ENCODE data around the gene ZNF653. TPM values are rescaled to one million over a fixed set of nuclear protein-coding genes. Genes with fewer than 3 reads are reported as not detected.

Gene ZNF653
- total and polyA plus RNA-seq, 2 of the 8 experiments (the other 6 are each of a cell fraction or from before 2014, with no cell fraction given), result 7.0 to 7.9 TPM

DNA sequence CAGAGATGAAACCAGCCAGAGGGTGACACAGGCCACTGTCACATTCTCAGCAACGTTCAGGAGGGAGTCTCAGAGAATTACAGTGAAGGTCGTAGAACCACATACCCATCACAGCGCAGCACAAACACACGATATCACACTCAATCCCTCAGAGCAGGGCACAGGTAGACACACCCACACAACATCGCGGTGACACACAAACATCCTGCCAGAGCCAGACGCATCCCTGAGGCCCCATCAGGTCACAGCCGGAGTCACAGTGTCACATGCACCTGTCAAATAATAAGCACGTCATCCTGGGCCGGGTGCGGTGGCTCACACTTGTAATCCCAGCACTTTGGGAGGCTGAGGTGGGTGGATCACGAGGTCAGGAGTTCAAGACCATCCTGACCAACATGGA lies 42.2 kb downstream of the ZNF653 start:
- H3K4ac ChIP-seq (replicated peaks; ENCODE audit: insufficient read length, low read depth, low read length), result no peak overlapping the region
- H2AFZ ChIP-seq (ENCODE audit: low read length), result no peak overlapping the region
- POLR2A ChIA-PET (ENCODE audit: partially characterized antibody), result interaction anchor here (0.9 kb wide), 1 partner anchor 18 kb away, joined by 3 read pairs; no protein-coding TSS in a partner anchor
- H3K79me1 ChIP-seq (ENCODE audit: low read depth, low read length), result peaks cover 4% of the 10 kb centered on the region; the same call in 1 of the 2 replicates
- no peak overlapping the region for H3K18ac ChIP-seq (ENCODE audit: extremely low read depth, low read length)
- no peak for FAIRE-seq
- no peaks in the 10 kb centered on the region for H3K36me3 ChIP-seq (ENCODE audit: control insufficient read depth in 2 of 4, insufficient read depth in 4 of 4, low read length in 3 of 4)
- no peak overlapping the region for H3K56ac ChIP-seq (replicated peaks; ENCODE audit: insufficient read length, low read depth, low read length)
- peak overlapping the region; percentile 74 for H4K91ac ChIP-seq (replicated peaks; ENCODE audit: insufficient read length, low read length)
- H3K23ac ChIP-seq (ENCODE audit: insufficient read length), result no peak overlapping the region
- no peak overlapping the region for H3K14ac ChIP-seq (ENCODE audit: insufficient read length)
- CTCF ChIA-PET (ENCODE audit: partially characterized antibody), result interaction anchor here (0.7 to 1.9 kb wide), 3 partner anchors 11 to 17 kb away, joined by 3 to 4 read pairs (median 4); no protein-coding TSS in a partner anchor
- H3K9ac ChIP-seq (replicated peaks in 1 of 4; ENCODE audit: extremely low read depth in 1 of 4, low read depth in 3 of 4, low read length in 3 of 4), result no peak overlapping the region
- no peaks in the 10 kb centered on the region for H3K9me3 ChIP-seq (ENCODE audit: insufficient read depth in 2 of 2, low read depth in 1 of 2, low read length in 1 of 2)
- DNase-seq (ENCODE audit: low read depth in 1 of 2, low spot score in 2 of 2), result no peak
- 91% methylated on average over 12 of the region's 12 CpGs; no CpG with 5 or more reads in 1 of the 2 experiments for WGBS, 2 experiments (ENCODE audit: extremely low coverage in 1 of 2, insufficient coverage in 1 of 2, insufficient read length in 1 of 2, insufficient replicate concordance in 2 of 2, low coverage in 1 of 2, low lambda C conversion rate in 2 of 2, missing lambda C conversion rate in 1 of 2)
- no peak overlapping the region for H3K4me2 ChIP-seq (ENCODE audit: insufficient read depth in 1 of 2, low read depth in 2 of 2, low read length in 2 of 2)
- peaks cover 4 to 15% (median 10%) of the 10 kb centered on the region in 4 experiments; a peak in 6 of 7 replicates for H3K4me1 ChIP-seq (replicated peaks in 1 of 4; ENCODE audit: control insufficient read depth in 3 of 4, insufficient read depth in 4 of 4, low read length in 3 of 4)
- no peak overlapping the region for H3K4me3 ChIP-seq (ENCODE audit: extremely low read depth in 1 of 4, insufficient read depth in 2 of 4, low read depth in 3 of 4, low read length in 4 of 4)
- peaks cover 0 to 9% of the 10 kb centered on the region in 2 experiments for H4K20me1 ChIP-seq (replicated peaks in 1 of 2; ENCODE audit: control insufficient read depth in 1 of 2, insufficient read depth in 2 of 2, low read length in 2 of 2)
- H3K79me2 ChIP-seq (ENCODE audit: control insufficient read depth in 1 of 2, insufficient read depth in 2 of 2, low read length in 2 of 2), result no peaks in the 10 kb centered on the region
- H4K8ac ChIP-seq (ENCODE audit: extremely low read depth, insufficient read depth, low read length), result no peak overlapping the region; the same call in 1 of the 2 replicates
- H2BK20ac ChIP-seq (ENCODE audit: low read length), result 0 out of 2 replicates have a peak overlapping the region, but pooled peaks have one; percentile 80
- H2BK15ac ChIP-seq (ENCODE audit: low read length), result peak overlapping the region; percentile 98
- peak overlapping the region; percentile 99 for H2AK5ac ChIP-seq (ENCODE audit: low read depth, low read length)
- no peaks in the 10 kb centered on the region for H3K27me3 ChIP-seq (replicated peaks in 1 of 4; ENCODE audit: control insufficient read depth in 3 of 4, extremely low read depth in 1 of 4, insufficient read depth in 3 of 4, low read length in 3 of 4)
- no peak overlapping the region for H3K27ac ChIP-seq (ENCODE audit: low read depth, low read length)
- peaks cover 9% of the 10 kb centered on the region; the same call in 1 of the 2 replicates for H3K23me2 ChIP-seq (ENCODE audit: low read depth, low read length)
- H2BK5ac ChIP-seq (ENCODE audit: low read depth, low read length), result peak overlapping the region; percentile 68; the same call in 1 of the 2 replicates
- H4K5ac ChIP-seq (ENCODE audit: insufficient read length, low read depth, low read length), result no peak overlapping the region
- 0 out of 2 replicates have a peak overlapping the region, but pooled peaks have one; percentile 63 for H2BK12ac ChIP-seq (ENCODE audit: low read depth, low read length)
- H2BK120ac ChIP-seq (replicated peaks; ENCODE audit: low read depth, low read length), result no peak overlapping the region
- TF ChIP-seq CEBPB (IDR thresholded peaks at IDR 0.05; ENCODE audit: low read depth, low read length) (no peak), GABPA (IDR thresholded peaks at IDR 0.05; ENCODE audit: borderline replicate concordance, insufficient read depth, low read length) (no peak), SIN3A (conservative IDR thresholded peaks at IDR 0.05 in 1 of 2, IDR thresholded peaks at IDR 0.05 in 1 of 2; ENCODE audit: low read depth in 1 of 2, low read length in 2 of 2) (no peak), SP4 (IDR thresholded peaks at IDR 0.05; ENCODE audit: low read length) (no peak), TBP (IDR thresholded peaks at IDR 0.05; ENCODE audit: low read depth, low read length) (no peak), CBX5 (IDR thresholded peaks at IDR 0.05; ENCODE audit: low read depth, low read length) (no peak), BACH1 (IDR thresholded peaks at IDR 0.05; ENCODE audit: low read length) (no peak), SIRT6 (IDR thresholded peaks at IDR 0.05; ENCODE audit: low read length) (no peak), SP2 (IDR thresholded peaks at IDR 0.05; ENCODE audit: low read length) (no peak), TEAD4 (IDR thresholded peaks at IDR 0.05; ENCODE audit: low read depth, low read length) (no peak)
- TF ChIP-seq, protein P1, sequence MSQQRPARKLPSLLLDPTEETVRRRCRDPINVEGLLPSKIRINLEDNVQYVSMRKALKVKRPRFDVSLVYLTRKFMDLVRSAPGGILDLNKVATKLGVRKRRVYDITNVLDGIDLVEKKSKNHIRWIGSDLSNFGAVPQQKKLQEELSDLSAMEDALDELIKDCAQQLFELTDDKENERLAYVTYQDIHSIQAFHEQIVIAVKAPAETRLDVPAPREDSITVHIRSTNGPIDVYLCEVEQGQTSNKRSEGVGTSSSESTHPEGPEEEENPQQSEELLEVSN (IDR thresholded peaks at IDR 0.05), result no peak
